Prostate gland (tissue), 2 donors: Measurements from ENCODE around the gene CLCNKB. TPM values are rescaled to one million over a fixed set of nuclear protein-coding genes. Genes with fewer than 3 reads are reported as not detected.
A peak's percentile ranks its signal among the peaks of the same experiment; 100 is the strongest.
"Not testable (repeated sequence)": the region's sequence is repeated elsewhere in the genome, so short reads cannot be mapped to it uniquely, and the experiment has no call there.

Experiments
- DNase-seq: peaks from one replicate; pipeline ENCODE4 v3.0.0-alpha.2; 2019; ENCODE audit warnings: low spot score
- H3K27ac ChIP-seq, 2 donors: fragments of 200-600 bp; sonication (generic); 2 replicates each; pipeline ENCODE4 v1.5.1; 2017 to 2019
- H3K27me3 ChIP-seq: fragments of 200-600 bp; sonication (generic); replicated peaks from 2 replicates; pipeline ENCODE4 v1.5.1; 2019; ENCODE audit not compliant: insufficient read depth
- H3K36me3 ChIP-seq, 2 donors: fragments of 200-600 bp; sonication (generic); 1 replicate in 1 of 2; 2 replicates in 1 of 2; pipeline versions ENCODE4 v1.5.1 to v1.8.1; 2017 to 2019
- H3K4me1 ChIP-seq: fragments of 200-600 bp; sonication (generic); replicated peaks from 2 replicates; pipeline ENCODE4 v1.5.1; 2019
- H3K4me3 ChIP-seq, 2 donors: fragments of 200-600 bp; sonication (generic); 2 replicates each; pipeline ENCODE4 v1.5.1; 2017 to 2019
- H3K9me3 ChIP-seq: fragments of 200-600 bp; sonication (generic); 2 replicates; pipeline ENCODE4 v1.5.1; 2017
- POLR2A ChIP-seq: fragments of 450-650 bp; IDR thresholded peaks from one replicate; pipeline ENCODE4 v1.6.1; 2016; ENCODE audit warnings: antibody characterized with exemption, mild to moderate bottlenecking
- POLR2AphosphoS5 ChIP-seq: sonication (generic); formaldehyde crosslinking; IDR thresholded peaks from one replicate; pipeline ENCODE4 v1.6.1; 2017; ENCODE audit warnings: antibody characterized with exemption
- WGBS: methylation state at CpG from one replicate; pipeline ENCODE4 v1.1.5; 2018; 5-methylcytosine and 5-hydroxymethylcytosine counted together
- intact Hi-C: fragments of 100-400 bp; cut with DNase I; formaldehyde crosslinking; loops from one replicate; pipeline ENCODE4 v1.14.2; 2022
- total RNA-seq, 2 donors: library from RNA; depleted of rRNA; stranded (reverse); fragments of >200 nt; gene quantifications; one replicate each; pipeline ENCODE4 v1.1.0, GENCODE V29; 2016
- TF ChIP-seq, protein P1 (sequence below), 4 experiments: fragments of 200-600 bp in 2 of 4; fragments of 450-650 bp in 2 of 4; sonication (generic) in 2 of 4; IDR thresholded peaks; 1 replicate in 3 of 4; 2 replicates in 1 of 4; pipeline ENCODE4 v1.5.1; 2016 to 2019; ENCODE audit warnings: antibody characterized with exemption in 4 of 4, mild to moderate bottlenecking in 2 of 4, moderate library complexity in 2 of 4

Gene CLCNKB
- total RNA-seq, 2 donors from 2014 or later = 1.0 to 1.9 TPM

DNA sequence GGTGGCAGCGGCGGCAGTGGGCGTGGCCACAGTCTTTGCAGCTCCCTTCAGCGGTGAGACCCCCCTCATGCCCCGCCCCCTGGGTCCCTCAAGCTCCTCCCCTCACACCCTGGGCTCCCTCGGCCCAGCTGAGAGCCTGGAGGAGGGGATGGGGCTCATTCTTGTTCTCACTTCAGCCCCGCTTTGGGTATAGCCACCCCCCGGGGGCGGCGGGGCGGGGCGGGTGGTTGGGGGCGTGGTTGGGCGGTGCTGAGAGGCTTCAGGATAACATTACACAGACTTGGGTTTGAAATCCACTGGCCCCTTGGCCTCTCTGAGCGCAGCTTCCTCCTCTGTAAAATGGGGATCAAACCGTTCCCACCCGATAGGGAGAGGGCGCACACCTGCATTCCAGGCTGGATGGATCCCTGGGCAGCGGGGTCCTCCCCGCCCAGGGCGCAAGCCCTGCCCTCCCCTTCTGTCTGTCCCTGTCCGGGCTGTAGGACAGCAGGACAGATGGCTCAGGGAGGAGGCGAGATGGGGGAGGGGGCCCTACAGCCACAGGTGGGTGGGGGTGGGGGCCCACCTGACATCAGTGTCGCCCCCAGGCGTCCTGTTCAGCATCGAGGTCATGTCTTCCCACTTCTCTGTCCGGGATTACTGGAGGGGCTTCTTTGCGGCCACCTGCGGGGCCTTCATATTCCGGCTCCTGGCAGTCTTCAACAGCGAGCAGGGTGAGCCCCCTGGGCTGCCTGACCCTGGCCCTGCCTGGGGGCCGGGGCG is 16.7 kb upstream of the CLCNKB start:
- Histone ChIP-seq H3K27ac (no peak overlapping the region), H3K9me3 (no peaks in the 10 kb centered on the region), H3K4me3 (peak overlapping the region; percentile 2 to 4), H3K36me3 (no peaks in the 10 kb centered on the region), H3K4me1 (peaks cover 4% of the 10 kb centered on the region), H3K27me3 (no peaks in the 10 kb centered on the region)
- TF ChIP-seq, protein P1, sequence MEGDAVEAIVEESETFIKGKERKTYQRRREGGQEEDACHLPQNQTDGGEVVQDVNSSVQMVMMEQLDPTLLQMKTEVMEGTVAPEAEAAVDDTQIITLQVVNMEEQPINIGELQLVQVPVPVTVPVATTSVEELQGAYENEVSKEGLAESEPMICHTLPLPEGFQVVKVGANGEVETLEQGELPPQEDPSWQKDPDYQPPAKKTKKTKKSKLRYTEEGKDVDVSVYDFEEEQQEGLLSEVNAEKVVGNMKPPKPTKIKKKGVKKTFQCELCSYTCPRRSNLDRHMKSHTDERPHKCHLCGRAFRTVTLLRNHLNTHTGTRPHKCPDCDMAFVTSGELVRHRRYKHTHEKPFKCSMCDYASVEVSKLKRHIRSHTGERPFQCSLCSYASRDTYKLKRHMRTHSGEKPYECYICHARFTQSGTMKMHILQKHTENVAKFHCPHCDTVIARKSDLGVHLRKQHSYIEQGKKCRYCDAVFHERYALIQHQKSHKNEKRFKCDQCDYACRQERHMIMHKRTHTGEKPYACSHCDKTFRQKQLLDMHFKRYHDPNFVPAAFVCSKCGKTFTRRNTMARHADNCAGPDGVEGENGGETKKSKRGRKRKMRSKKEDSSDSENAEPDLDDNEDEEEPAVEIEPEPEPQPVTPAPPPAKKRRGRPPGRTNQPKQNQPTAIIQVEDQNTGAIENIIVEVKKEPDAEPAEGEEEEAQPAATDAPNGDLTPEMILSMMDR (IDR thresholded peaks at IDR 0.05) = no peak
- TF ChIP-seq POLR2AphosphoS5 (no peak), POLR2A (no peak)
- WGBS = 11% methylated on average over 28 of the region's 33 CpGs
- DNase-seq = no peak
- intact Hi-C loops = no loop called here

- H3K27me3 ChIP-seq = no peaks in the 10 kb centered on the region
- H3K9me3 ChIP-seq = no peaks in the 10 kb centered on the region
- TF ChIP-seq, protein P1 (IDR thresholded peaks at IDR 0.05) = no peak
- no peak for TF ChIP-seq POLR2AphosphoS5
- TF ChIP-seq POLR2A = no peak
- no peak for DNase-seq
- no peak overlapping the region for H3K4me3 ChIP-seq
- 70% methylated on average over 19 of the region's 19 CpGs for WGBS
- peaks cover 4% of the 10 kb centered on the region for H3K4me1 ChIP-seq
- no peak overlapping the region for H3K27ac ChIP-seq
- no peaks in the 10 kb centered on the region for H3K36me3 ChIP-seq
- intact Hi-C loops = no loop called here
Measured at GRCh38 chr1:16028237-16029002, 15.2 kb upstream of the CLCNKB start.

DNA sequence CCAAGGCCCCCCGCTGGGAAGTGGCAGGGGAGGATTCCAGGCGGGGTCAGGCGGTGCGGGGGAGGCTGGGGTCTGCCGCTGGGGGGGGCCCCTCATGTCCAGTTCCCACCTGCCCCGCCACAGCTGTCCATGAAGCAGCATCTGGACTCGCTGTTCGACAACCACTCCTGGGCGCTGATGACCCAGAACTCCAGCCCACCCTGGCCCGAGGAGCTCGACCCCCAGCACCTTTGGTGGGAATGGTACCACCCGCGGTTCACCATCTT is 14.6 kb upstream of the CLCNKB start:
- H3K27me3 ChIP-seq, H3K4me3 ChIP-seq, H3K9me3 ChIP-seq, H3K4me1 ChIP-seq, H3K27ac ChIP-seq, intact Hi-C loops, DNase-seq, H3K36me3 ChIP-seq: not testable (repeated sequence)
- 83% methylated on average over 13 of the region's 13 CpGs for WGBS

DNA sequence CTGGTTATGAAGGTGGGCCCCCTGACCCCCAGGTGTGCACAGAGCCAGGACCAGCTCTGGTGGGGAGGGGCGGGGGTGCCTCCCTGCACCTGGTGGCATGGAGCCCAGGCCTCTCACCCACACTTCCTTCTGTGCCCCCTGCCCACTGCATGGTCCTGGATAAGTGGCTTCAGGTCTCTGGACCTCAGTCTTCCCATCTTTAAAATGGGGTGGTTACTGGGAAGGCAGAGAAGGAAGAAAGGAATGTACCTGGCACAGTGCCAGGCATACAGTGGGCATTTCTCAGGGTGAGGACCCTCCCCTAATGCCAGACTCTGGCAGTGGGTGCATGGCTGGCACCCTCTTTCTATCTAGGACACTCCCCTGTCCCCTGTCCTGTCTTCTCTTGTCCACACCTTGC is 14.3 kb upstream of the CLCNKB start:
- WGBS = 100% methylated on average over 1 of the region's 1 CpG
- no peak for TF ChIP-seq POLR2A
- no peak for TF ChIP-seq POLR2AphosphoS5
- TF ChIP-seq, protein P1 (IDR thresholded peaks at IDR 0.05) = no peak
- no peak for DNase-seq

DNA sequence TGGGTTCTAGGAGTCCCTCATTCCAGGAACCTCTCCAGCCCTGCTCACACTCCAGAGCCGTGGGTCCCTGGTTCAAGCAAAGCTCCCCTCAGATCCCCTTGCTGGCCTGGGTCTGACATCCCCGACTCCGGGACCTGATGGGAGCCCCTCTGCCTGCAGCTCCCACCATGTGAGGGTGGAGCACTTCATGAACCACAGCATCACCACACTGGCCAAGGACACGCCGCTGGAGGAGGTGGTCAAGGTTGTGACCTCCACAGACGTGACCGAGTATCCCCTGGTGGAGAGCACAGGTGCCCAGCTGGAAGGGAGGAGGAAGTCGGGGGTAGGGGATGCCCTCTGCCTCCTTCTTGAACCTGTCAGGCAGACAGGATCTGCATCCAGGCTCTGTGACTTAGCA is 12.0 kb upstream of the CLCNKB start:
- intact Hi-C loops = no loop called here
- DNase-seq = no peak

More for the DNA sequence above, 14.3 kb upstream of the CLCNKB start:
- peaks cover 4% of the 10 kb centered on the region for H3K4me1 ChIP-seq
- no peaks in the 10 kb centered on the region for H3K9me3 ChIP-seq
- intact Hi-C loops = no loop called here
- H3K27me3 ChIP-seq = no peaks in the 10 kb centered on the region
- H3K4me3 ChIP-seq = no peak overlapping the region
- no peaks in the 10 kb centered on the region for H3K36me3 ChIP-seq
- no peak overlapping the region for H3K27ac ChIP-seq

More for the DNA sequence above, 12.0 kb upstream of the CLCNKB start:
- no peaks in the 10 kb centered on the region for H3K9me3 ChIP-seq
- no peak overlapping the region for H3K4me3 ChIP-seq
- H3K27me3 ChIP-seq = no peaks in the 10 kb centered on the region
- peaks cover 4% of the 10 kb centered on the region for H3K4me1 ChIP-seq
- no peaks in the 10 kb centered on the region for H3K36me3 ChIP-seq
- 94% methylated on average over 8 of the region's 8 CpGs for WGBS
- TF ChIP-seq POLR2AphosphoS5 = no peak
- TF ChIP-seq, protein P1 (IDR thresholded peaks at IDR 0.05) = no peak
- no peak for TF ChIP-seq POLR2A
- no peak overlapping the region for H3K27ac ChIP-seq
